HG03108 (cell line): ENCODE data around the gene RAB17.
A peak's percentile ranks its signal among the peaks of the same experiment; 100 is the strongest.
"Not testable (repeated sequence)": the region's sequence is repeated elsewhere in the genome, so short reads cannot be mapped to it uniquely, and the experiment has no call there.

Experiments
- ATAC-seq: cut with Tn5 transposase; IDR thresholded peaks from one replicate; pipeline ENCODE4 v1.9.1; 2021; ENCODE audit warnings: moderate library complexity; ENCODE audit not compliant: unreplicated experiment

The RAB17 gene

GRCh38 chr2:237625216-237625705 lies 34.7 kb upstream of the RAB17 start:
- ATAC-seq, result no peak

GRCh38 chr2:237624565-237624964 lies 34.0 kb upstream of the RAB17 start:
- ATAC-seq, result no peak

GRCh38 chr2:237623428-237624403 lies 33.2 kb upstream of the RAB17 start:
- ATAC-seq, result no peak

GRCh38 chr2:237618449-237618848 lies 27.9 kb upstream of the RAB17 start:
- no peak for ATAC-seq

- ATAC-seq, result no peak
Observed at GRCh38 chr2:237617587-237617982, 27.1 kb upstream of the RAB17 start.

- no peak for ATAC-seq
Observed at GRCh38 chr2:237616734-237617586, 26.4 kb upstream of the RAB17 start.

- no peak for ATAC-seq
Observed at GRCh38 chr2:237616373-237616733, 25.8 kb upstream of the RAB17 start.

- ATAC-seq, result no peak
Observed at GRCh38 chr2:237615631-237616249, 25.2 kb upstream of the RAB17 start.

- ATAC-seq, result no peak
Observed at GRCh38 chr2:237614151-237614720, 23.7 kb upstream of the RAB17 start.

GRCh38 chr2:237613679-237614078 lies 23.1 kb upstream of the RAB17 start:
- ATAC-seq, result no peak

GRCh38 chr2:237612527-237613357 lies 22.2 kb upstream of the RAB17 start:
- no peak for ATAC-seq

- ATAC-seq, result not testable (repeated sequence)
Observed at GRCh38 chr2:237606522-237606921, 16.0 kb upstream of the RAB17 start.

- ATAC-seq, result no peak
Observed at GRCh38 chr2:237604960-237605359, 14.4 kb upstream of the RAB17 start.

GRCh38 chr2:237604391-237604790 lies 13.9 kb upstream of the RAB17 start:
- no peak for ATAC-seq

GRCh38 chr2:237603718-237604362 lies 13.3 kb upstream of the RAB17 start:
- ATAC-seq, result peak; percentile 89

- ATAC-seq, result no peak
Observed at GRCh38 chr2:237603049-237603717, 12.6 kb upstream of the RAB17 start.

GRCh38 chr2:237602409-237602808 lies 11.9 kb upstream of the RAB17 start:
- ATAC-seq, result no peak

- no peak for ATAC-seq
Observed at GRCh38 chr2:237601453-237602116, 11.1 kb upstream of the RAB17 start.
